Liver (tissue), 9 donors: ENCODE measurements around the gene PLA2G4B. TPM values are rescaled to one million over a fixed set of nuclear protein-coding genes. Genes with fewer than 3 reads are reported as not detected.

Experiments used
- DNase-seq: peaks from one replicate; pipeline ENCODE4 v3.0.0-alpha.2; 2017; ENCODE audit warnings: low spot score
- H3K27ac ChIP-seq, 2 donors: one replicate each; pipeline ENCODE4 v1.7.0; 2013; ENCODE audit warnings: inconsistent platforms in 2 of 2, low read length in 2 of 2, control low read depth in 1 of 2, low read depth in 1 of 2, mild to moderate bottlenecking in 1 of 2
- H3K27me3 ChIP-seq, 4 donors: one replicate each; pipeline versions ENCODE4 v1.6.1 to v1.7.0; 2013; ENCODE audit warnings: low read length in 3 of 4, inconsistent platforms in 1 of 4, mild to moderate bottlenecking in 1 of 4, moderate library complexity in 1 of 4; ENCODE audit not compliant: control insufficient read depth in 4 of 4, insufficient read depth in 4 of 4
- H3K36me3 ChIP-seq, 4 donors: one replicate each; pipeline versions ENCODE4 v1.6.1 to v1.7.0; 2013; ENCODE audit warnings: low read length in 3 of 4, mild to moderate bottlenecking in 3 of 4, low read depth in 1 of 4, moderate library complexity in 1 of 4; ENCODE audit not compliant: control insufficient read depth in 4 of 4, insufficient read depth in 3 of 4
- H3K4me1 ChIP-seq, 4 donors: one replicate each; pipeline versions ENCODE4 v1.6.1 to v1.7.0; 2013; ENCODE audit warnings: low read length in 3 of 4, mild to moderate bottlenecking in 3 of 4, moderate library complexity in 1 of 4; ENCODE audit not compliant: control insufficient read depth in 4 of 4, insufficient read depth in 4 of 4
- H3K4me3 ChIP-seq, 3 donors: one replicate each; pipeline versions ENCODE4 v1.6.1 to v1.7.0; 2013; ENCODE audit warnings: low read length in 3 of 3, control low read depth in 1 of 3, low read depth in 1 of 3, mild to moderate bottlenecking in 1 of 3
- H3K9ac ChIP-seq, 2 donors: one replicate each; pipeline ENCODE4 v1.7.0; 2013; ENCODE audit warnings: low read length in 2 of 2, mild to moderate bottlenecking in 2 of 2, moderate library complexity in 2 of 2, control low read depth in 1 of 2, low read depth in 1 of 2
- H3K9me3 ChIP-seq, 4 donors: one replicate each; pipeline versions ENCODE4 v1.6.1 to v1.7.0; 2013; ENCODE audit warnings: low read length in 3 of 4; ENCODE audit not compliant: control insufficient read depth in 4 of 4
- EGR1 ChIP-seq, 2 donors: IDR thresholded peaks; 2 replicates each; pipeline ENCODE4 v1.6.1; 2016 to 2018; ENCODE audit warnings: antibody characterized with exemption in 2 of 2, low read depth in 2 of 2
- FOXA1 ChIP-seq: IDR thresholded peaks from 2 replicates; pipeline ENCODE4 v1.6.1; 2016; ENCODE audit warnings: antibody characterized with exemption
- HNF4A ChIP-seq, 2 donors: conservative IDR thresholded peaks; 2 replicates each; pipeline ENCODE4 v1.6.1; 2016; ENCODE audit warnings: antibody characterized with exemption in 2 of 2, mild to moderate bottlenecking in 2 of 2
- HNF4G ChIP-seq: IDR thresholded peaks from 2 replicates; pipeline ENCODE4 v1.6.1; 2016; ENCODE audit warnings: antibody characterized with exemption
- JUND ChIP-seq, 2 donors: IDR thresholded peaks; 2 replicates each; pipeline ENCODE4 v1.6.1; 2016; ENCODE audit warnings: antibody characterized with exemption in 2 of 2
- NR2F2 ChIP-seq: IDR thresholded peaks from 2 replicates; pipeline ENCODE4 v1.6.1; 2016; ENCODE audit warnings: antibody characterized with exemption
- RAD21 ChIP-seq, 2 donors: IDR thresholded peaks; 2 replicates each; pipeline ENCODE4 v1.6.1; 2016; ENCODE audit warnings: antibody characterized with exemption in 2 of 2, mild to moderate bottlenecking in 2 of 2
- RXRA ChIP-seq, 2 donors: IDR thresholded peaks; 2 replicates each; pipeline ENCODE4 v1.6.1; 2017 to 2018; ENCODE audit warnings: antibody characterized with exemption in 2 of 2, mild to moderate bottlenecking in 1 of 2
- SP1 ChIP-seq: IDR thresholded peaks from 2 replicates; pipeline ENCODE4 v1.6.1; 2018; ENCODE audit warnings: antibody characterized with exemption, mild to moderate bottlenecking
- TAF1 ChIP-seq: conservative IDR thresholded peaks from 2 replicates; pipeline ENCODE4 v1.6.1; 2016; ENCODE audit warnings: antibody characterized with exemption, mild to moderate bottlenecking
- YY1 ChIP-seq: IDR thresholded peaks from 2 replicates; pipeline ENCODE4 v1.6.1; 2016; ENCODE audit warnings: antibody characterized with exemption, mild to moderate bottlenecking
- WGBS: extraction: QIAGEN DNeasy Blood & Tissue Kit; methylation state at CpG from one replicate; pipeline ENCODE4 v1.1.7; 2013; 5-methylcytosine and 5-hydroxymethylcytosine counted together
- polyA plus RNA-seq, 2 donors: library from polyadenylated mRNA; stranded (reverse) in 1 of 2; unstranded in 1 of 2; fragments of 200-250 nt in 1 of 2; fragments of >200 nt in 1 of 2; fragmentation: Nextera tagmentation in 1 of 2; extraction: Ambion mirVana in 1 of 2; gene quantifications; one replicate each; pipeline versions ENCODE4 v1.2.1 to v1.2.3, GENCODE V29; 2013 to 2015
- total RNA-seq, 2 donors: library from RNA; depleted of rRNA; stranded (reverse); fragments of >200 nt; gene quantifications; one replicate each; pipeline ENCODE4 v1.2.3, GENCODE V29; 2014
- TF ChIP-seq, protein P1 (sequence below): IDR thresholded peaks from 2 replicates; pipeline ENCODE4 v1.6.1; 2016; ENCODE audit warnings: antibody characterized with exemption
- TF ChIP-seq, protein P2 (sequence below): IDR thresholded peaks from 2 replicates; pipeline ENCODE4 v1.6.1; 2016; ENCODE audit warnings: antibody characterized with exemption
- TF ChIP-seq, protein P3 (sequence below): IDR thresholded peaks from 2 replicates; pipeline ENCODE4 v1.6.1; 2016; ENCODE audit warnings: antibody characterized with exemption, mild to moderate bottlenecking
- TF ChIP-seq, protein P4 (sequence below): IDR thresholded peaks from 2 replicates; pipeline ENCODE4 v1.6.1; 2016; ENCODE audit warnings: antibody characterized with exemption
- donor health status: healthy.
- donor health status: healthy.
- donor health status: healthy.
- donor health status: healthy.
- donor health status: healthy.

Gene PLA2G4B
- total and polyA plus RNA-seq, 4 donors = 0.33 to 3.6 (median 2.3) TPM

DNA sequence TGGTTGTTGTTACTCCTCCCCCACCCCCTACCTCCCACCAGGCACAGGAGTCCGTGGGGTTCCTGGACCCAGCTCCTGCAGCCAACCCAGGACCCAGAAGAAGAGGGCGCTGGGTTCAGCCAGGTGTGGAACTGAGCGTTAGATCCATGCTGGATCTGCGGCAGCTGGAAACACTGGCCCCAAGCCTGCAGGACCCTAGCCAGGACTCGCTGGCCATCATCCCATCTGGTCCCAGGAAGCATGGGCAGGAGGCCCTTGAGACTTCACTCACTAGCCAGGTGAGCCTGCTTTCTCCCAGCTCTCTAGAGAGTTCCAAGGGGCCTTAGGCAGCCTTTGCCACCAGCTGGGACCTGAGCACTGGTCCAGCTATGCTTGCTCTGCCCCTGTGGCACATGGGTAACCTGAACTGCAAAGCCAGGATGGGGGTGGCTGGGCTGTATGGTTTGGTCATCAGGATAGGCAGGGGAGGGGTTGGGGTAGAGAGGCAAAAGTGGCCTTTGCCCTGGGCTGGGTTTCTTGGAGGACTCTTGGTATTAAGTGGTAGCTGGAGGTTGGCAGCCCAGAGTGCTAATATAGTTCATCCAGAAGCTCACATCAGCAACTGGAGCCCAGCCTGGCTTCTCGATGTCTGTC lies 17.7 kb upstream of the PLA2G4B start:
- WGBS = 67% methylated on average over 6 of the region's 6 CpGs

DNA sequence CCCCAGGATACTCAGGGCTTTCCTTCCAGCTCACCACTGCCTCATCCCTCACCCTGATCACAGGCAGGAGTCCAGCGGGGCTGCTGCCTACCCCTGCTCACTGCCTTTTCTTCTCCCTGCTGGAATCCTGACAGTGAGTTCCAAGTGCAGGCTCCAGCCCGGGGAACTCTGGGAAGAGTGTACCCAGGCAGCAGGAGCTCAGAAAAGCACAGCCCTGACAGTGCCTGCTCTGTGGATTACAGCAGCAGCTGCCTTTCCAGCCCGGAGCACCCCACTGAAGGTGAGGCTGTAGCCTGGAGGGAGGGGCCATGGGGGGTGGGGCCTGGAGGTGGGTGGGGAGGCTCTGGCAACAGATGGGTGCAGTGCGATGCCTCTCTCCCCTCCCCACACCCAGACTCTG lies 16.8 kb upstream of the PLA2G4B start:
- no peaks in the 10 kb centered on the region for H3K27me3 ChIP-seq
- H3K27ac ChIP-seq = no peak overlapping the region
- H3K9me3 ChIP-seq = no peaks in the 10 kb centered on the region
- no peak for TF ChIP-seq RXRA (IDR thresholded peaks at IDR 0.05)
- TF ChIP-seq TAF1 = no peak
- TF ChIP-seq HNF4A (conservative IDR thresholded peaks at IDR 0.05) = no peak
- TF ChIP-seq YY1 = no peak
- no peak for TF ChIP-seq NR2F2
- TF ChIP-seq FOXA1 = no peak
- TF ChIP-seq SP1 = no peak
- no peak for TF ChIP-seq JUND (IDR thresholded peaks at IDR 0.05)
- TF ChIP-seq, protein P1, sequence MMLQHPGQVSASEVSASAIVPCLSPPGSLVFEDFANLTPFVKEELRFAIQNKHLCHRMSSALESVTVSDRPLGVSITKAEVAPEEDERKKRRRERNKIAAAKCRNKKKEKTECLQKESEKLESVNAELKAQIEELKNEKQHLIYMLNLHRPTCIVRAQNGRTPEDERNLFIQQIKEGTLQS = no peak
- TF ChIP-seq, protein P2, sequence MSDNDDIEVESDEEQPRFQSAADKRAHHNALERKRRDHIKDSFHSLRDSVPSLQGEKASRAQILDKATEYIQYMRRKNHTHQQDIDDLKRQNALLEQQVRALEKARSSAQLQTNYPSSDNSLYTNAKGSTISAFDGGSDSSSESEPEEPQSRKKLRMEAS = no peak
- H3K4me3 ChIP-seq = no peak overlapping the region
- H3K36me3 ChIP-seq = peaks cover 3 to 46% (median 14%) of the 10 kb centered on the region in 4 donors
- WGBS = 93% methylated on average over 4 of the region's 4 CpGs
- H3K4me1 ChIP-seq = no peaks in the 10 kb centered on the region
- H3K9ac ChIP-seq = no peak overlapping the region
- no peak for DNase-seq

More for the DNA sequence above, 17.7 kb upstream of the PLA2G4B start:
- H3K4me1 ChIP-seq = no peaks in the 10 kb centered on the region
- no peak overlapping the region for H3K27ac ChIP-seq
- peaks cover 3 to 51% (median 15%) of the 10 kb centered on the region in 4 donors for H3K36me3 ChIP-seq
- no peaks in the 10 kb centered on the region for H3K9me3 ChIP-seq
- no peak overlapping the region for H3K4me3 ChIP-seq
- TF ChIP-seq, protein P3, sequence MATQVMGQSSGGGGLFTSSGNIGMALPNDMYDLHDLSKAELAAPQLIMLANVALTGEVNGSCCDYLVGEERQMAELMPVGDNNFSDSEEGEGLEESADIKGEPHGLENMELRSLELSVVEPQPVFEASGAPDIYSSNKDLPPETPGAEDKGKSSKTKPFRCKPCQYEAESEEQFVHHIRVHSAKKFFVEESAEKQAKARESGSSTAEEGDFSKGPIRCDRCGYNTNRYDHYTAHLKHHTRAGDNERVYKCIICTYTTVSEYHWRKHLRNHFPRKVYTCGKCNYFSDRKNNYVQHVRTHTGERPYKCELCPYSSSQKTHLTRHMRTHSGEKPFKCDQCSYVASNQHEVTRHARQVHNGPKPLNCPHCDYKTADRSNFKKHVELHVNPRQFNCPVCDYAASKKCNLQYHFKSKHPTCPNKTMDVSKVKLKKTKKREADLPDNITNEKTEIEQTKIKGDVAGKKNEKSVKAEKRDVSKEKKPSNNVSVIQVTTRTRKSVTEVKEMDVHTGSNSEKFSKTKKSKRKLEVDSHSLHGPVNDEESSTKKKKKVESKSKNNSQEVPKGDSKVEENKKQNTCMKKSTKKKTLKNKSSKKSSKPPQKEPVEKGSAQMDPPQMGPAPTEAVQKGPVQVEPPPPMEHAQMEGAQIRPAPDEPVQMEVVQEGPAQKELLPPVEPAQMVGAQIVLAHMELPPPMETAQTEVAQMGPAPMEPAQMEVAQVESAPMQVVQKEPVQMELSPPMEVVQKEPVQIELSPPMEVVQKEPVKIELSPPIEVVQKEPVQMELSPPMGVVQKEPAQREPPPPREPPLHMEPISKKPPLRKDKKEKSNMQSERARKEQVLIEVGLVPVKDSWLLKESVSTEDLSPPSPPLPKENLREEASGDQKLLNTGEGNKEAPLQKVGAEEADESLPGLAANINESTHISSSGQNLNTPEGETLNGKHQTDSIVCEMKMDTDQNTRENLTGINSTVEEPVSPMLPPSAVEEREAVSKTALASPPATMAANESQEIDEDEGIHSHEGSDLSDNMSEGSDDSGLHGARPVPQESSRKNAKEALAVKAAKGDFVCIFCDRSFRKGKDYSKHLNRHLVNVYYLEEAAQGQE = no peak
- TF ChIP-seq JUND (IDR thresholded peaks at IDR 0.05) (no peak), SP1 (no peak), RAD21 (IDR thresholded peaks at IDR 0.05) (no peak), FOXA1 (no peak), YY1 (no peak), HNF4A (conservative IDR thresholded peaks at IDR 0.05) (no peak), EGR1 (IDR thresholded peaks at IDR 0.05; ENCODE audit: low read depth in 2 of 2) (no peak), HNF4G (no peak)
- TF ChIP-seq, protein P4, sequence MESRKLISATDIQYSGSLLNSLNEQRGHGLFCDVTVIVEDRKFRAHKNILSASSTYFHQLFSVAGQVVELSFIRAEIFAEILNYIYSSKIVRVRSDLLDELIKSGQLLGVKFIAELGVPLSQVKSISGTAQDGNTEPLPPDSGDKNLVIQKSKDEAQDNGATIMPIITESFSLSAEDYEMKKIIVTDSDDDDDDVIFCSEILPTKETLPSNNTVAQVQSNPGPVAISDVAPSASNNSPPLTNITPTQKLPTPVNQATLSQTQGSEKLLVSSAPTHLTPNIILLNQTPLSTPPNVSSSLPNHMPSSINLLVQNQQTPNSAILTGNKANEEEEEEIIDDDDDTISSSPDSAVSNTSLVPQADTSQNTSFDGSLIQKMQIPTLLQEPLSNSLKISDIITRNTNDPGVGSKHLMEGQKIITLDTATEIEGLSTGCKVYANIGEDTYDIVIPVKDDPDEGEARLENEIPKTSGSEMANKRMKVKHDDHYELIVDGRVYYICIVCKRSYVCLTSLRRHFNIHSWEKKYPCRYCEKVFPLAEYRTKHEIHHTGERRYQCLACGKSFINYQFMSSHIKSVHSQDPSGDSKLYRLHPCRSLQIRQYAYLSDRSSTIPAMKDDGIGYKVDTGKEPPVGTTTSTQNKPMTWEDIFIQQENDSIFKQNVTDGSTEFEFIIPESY = no peak
- TF ChIP-seq, protein P2 = no peak
- no peak for DNase-seq
- no peaks in the 10 kb centered on the region for H3K27me3 ChIP-seq
- no peak overlapping the region for H3K9ac ChIP-seq
